AG04450 (cell line): ENCODE results near the gene SEZ6L. TPM values are rescaled to one million over a fixed set of nuclear protein-coding genes. Genes with fewer than 3 reads are reported as not detected.

Experiments used
- CTCF ChIA-PET: fragments of 300-600, 350-600 bp; formaldehyde crosslinking; extraction: SDS; loops from one replicate; lab custom pipeline; 2022; ENCODE audit warnings: antibody characterized with exemption, inconsistent platforms; lab: Charles Lee
- POLR2A ChIA-PET: fragments of 350-600 bp; formaldehyde crosslinking; extraction: SDS; loops from one replicate; lab custom pipeline; 2021; ENCODE audit warnings: antibody characterized with exemption, inconsistent platforms; lab: Yijun Ruan, JAX
- DNase-seq: peaks from one replicate; pipeline ENCODE4 v3.0.0-alpha.2; 2011; ENCODE audit warnings: low read depth, low spot score
- H3K27ac ChIP-seq: one replicate; pipeline ENCODE4 v1.5.1; 2012; ENCODE audit warnings: low read depth, low read length, control low read depth
- H3K27me3 ChIP-seq: one replicate; pipeline ENCODE4 v1.6.0; 2012; ENCODE audit warnings: low read length; ENCODE audit not compliant: control insufficient read depth, insufficient read depth
- H3K4me3 ChIP-seq: 2 replicates; pipeline ENCODE4 v1.5.1; 2011; ENCODE audit warnings: mild to moderate bottlenecking, low read depth, low read length, control low read depth
- H3K9me3 ChIP-seq: 2 replicates; pipeline ENCODE4 v1.5.1; 2012; ENCODE audit warnings: low read length; ENCODE audit not compliant: control insufficient read depth, insufficient read depth
- CTCF ChIP-seq: IDR thresholded peaks from 2 replicates; pipeline ENCODE4 v1.5.1; 2011; ENCODE audit warnings: low read depth, low read length, control low read depth, inconsistent platforms
- polyA plus RNA-seq: library from polyadenylated mRNA; depleted of rRNA; stranded (reverse); fragments of >200 nt; gene quantifications from 2 replicates; pipeline ENCODE4 v1.2.3, GENCODE V29; 2011

SEZ6L gene
- polyA plus RNA-seq, 1 experiment = not detected

GRCh38 chr22:26417406-26417805 lies 248.1 kb downstream of the SEZ6L start:
- Histone ChIP-seq H3K4me3 (no peak overlapping the region), H3K9me3 (no peaks in the 10 kb centered on the region), H3K27ac (no peak overlapping the region), H3K27me3 (peaks cover 11% of the 10 kb centered on the region)
- no peak for DNase-seq
- no peak for TF ChIP-seq CTCF
- ChIA-PET CTCF (interaction anchor here (1.0 to 2.6 kb wide), 2 partner anchors 44 to 53 kb away, joined by 4 to 13 read pairs; no protein-coding TSS in a partner anchor), POLR2A (interaction anchor here (1.0 kb wide), 1 partner anchor 14 kb away, joined by 5 read pairs; no protein-coding TSS in a partner anchor)

DNA sequence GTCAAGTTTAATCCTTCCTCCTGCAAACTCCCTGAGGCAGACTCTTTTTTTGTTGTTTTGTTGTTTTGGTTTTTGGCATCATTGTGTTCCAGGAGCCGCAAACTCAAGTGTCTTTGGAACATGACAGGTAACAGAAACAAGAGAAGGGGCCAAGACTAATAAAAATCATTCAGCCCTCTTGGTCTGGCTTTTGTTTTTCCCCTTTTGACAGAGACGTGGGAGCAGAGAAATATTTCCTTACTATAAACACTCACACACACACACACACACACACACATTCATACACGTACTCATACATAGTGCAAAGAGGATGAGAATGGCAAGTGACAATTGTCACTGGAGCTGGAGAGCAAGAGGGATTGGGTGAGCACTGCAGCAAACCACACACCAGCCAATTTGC lies 249.4 kb downstream of the SEZ6L start:
- H3K4me3 ChIP-seq = no peak overlapping the region
- DNase-seq = no peak
- H3K27ac ChIP-seq = no peak overlapping the region
- TF ChIP-seq CTCF = no peak
- ChIA-PET CTCF (interaction anchor here (1.4 to 2.1 kb wide), 2 partner anchors 42 to 54 kb away, joined by 4 to 9 read pairs; no protein-coding TSS in a partner anchor), POLR2A (no interaction called here)
- H3K27me3 ChIP-seq = peaks cover 8% of the 10 kb centered on the region
- H3K9me3 ChIP-seq = peaks cover 5% of the 10 kb centered on the region; the same call in 1 of the 2 replicates

DNA sequence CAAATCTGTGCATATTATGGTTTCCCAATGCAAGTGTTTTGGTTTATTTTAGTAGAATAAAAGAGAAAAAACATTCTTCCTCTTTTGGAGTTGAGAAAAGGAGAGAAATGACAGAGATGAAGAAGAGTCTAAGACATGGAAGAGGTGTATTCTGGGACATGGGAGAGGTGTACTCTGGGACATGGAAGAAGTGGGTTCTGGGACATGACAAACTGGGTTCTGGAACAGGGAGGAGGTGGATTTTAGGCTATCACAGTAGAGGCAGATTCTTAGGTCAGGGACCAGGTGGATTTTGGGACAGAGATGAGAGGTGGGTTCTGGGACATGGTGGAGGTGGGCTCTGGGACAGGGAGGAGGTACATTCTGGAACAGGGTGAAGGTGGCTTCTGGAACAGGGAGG lies 257.7 kb downstream of the SEZ6L start:
- ChIA-PET CTCF (no interaction called here), POLR2A (no interaction called here)
- no peak for TF ChIP-seq CTCF
- no peak for DNase-seq
- Histone ChIP-seq H3K9me3 (peaks cover 5% of the 10 kb centered on the region; the same call in 1 of the 2 replicates), H3K4me3 (no peak overlapping the region), H3K27ac (no peak overlapping the region), H3K27me3 (peaks cover 11% of the 10 kb centered on the region)

DNA sequence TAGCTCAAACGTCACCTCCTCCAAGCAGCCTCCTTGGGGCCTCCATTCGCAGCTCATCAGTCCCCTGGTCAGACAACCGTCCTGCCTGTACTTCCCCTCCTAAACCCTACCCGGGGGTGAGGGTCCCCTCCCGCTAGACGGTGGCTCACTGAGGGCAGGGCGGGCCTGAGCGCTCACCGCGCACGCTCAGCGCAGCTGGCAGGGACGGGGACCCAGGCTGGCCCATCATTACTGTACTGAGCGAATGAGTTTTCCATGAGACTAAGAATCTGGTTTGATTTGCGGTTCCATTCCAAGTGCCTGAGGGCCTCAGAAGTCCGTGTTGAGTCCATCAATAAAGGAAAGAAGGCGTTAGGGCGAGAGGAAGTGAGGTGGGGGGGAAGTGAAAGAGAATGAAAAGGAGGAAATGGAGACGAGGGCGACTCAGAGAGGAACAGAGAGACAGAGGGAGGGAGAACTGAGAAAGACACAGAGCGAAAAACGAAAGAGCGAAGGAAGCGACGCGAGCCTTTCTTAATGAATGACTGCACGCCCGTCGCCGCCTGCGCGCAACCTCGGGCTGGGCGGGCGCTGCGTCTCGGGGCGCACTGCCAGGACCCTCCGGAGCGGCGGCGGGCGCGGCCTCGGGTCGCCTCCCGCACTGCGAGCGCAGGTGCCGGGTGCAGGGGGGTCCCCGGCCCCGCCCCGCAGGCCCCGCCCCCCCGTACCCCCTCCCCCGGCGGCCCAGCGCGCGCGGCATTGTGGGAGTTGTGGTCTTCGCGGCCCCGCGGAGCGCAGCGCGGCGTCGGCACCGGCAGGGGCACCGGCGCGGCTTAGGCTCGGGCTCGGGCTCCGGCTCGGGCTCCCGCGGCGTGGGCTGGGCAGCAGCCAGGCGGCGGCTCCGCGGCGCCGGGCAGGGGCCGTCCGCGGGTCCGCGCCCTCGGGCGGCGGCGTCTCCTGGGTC lies 259.5 kb downstream of the SEZ6L start, which contains the start of gene ASPHD2:
TSS of gene ASPHD2 (plus strand) at position 746 of the 943 bp plus-strand sequence. CDS start 4,356 bp downstream, outside the sequence.
- ChIA-PET CTCF (interaction anchor here (2.2 kb wide), 1 partner anchor 64 kb away, joined by 9 read pairs; no protein-coding TSS in a partner anchor), POLR2A (interaction anchor here (1.0 kb wide), 1 partner anchor 99 kb away, joined by 4 read pairs; no protein-coding TSS in a partner anchor)
- H3K27ac ChIP-seq = peak within 1 kb of the TSS; percentile 70
- H3K27me3 ChIP-seq = peaks cover 11% of the 10 kb centered on the region
- no peak for TF ChIP-seq CTCF
- peak; percentile 2 for DNase-seq
- peaks cover 4% of the 10 kb centered on the region; the same call in 1 of the 2 replicates for H3K9me3 ChIP-seq
- H3K4me3 ChIP-seq = peak within 1 kb of the TSS; percentile 68
